GM12878 (cell line): ENCODE measurements around the gene KAZN. TPM values are rescaled to one million over a fixed set of nuclear protein-coding genes. Genes with fewer than 3 reads are reported as not detected.

Experiments used
- ATF3 ChIP-seq: IDR thresholded peaks from 2 replicates; pipeline ENCODE4 v1.6.1; 2011; ENCODE audit warnings: low read depth, mild to moderate bottlenecking, low read length, moderate library complexity, borderline replicate concordance; ENCODE audit errors: extremely low read depth
- CHD1 ChIP-seq: IDR thresholded peaks from 2 replicates; pipeline ENCODE4 v1.6.1; 2012; ENCODE audit warnings: low read depth, low read length, improper control_type of control experiment
- MAX ChIP-seq: IDR thresholded peaks from 2 replicates; pipeline ENCODE4 v1.6.1; 2012; ENCODE audit warnings: low read depth, low read length, improper control_type of control experiment
- MEF2A ChIP-seq: IDR thresholded peaks from 2 replicates; pipeline ENCODE4 v1.6.1; 2011; ENCODE audit warnings: low read depth, mild to moderate bottlenecking, low read length, moderate library complexity; ENCODE audit not compliant: insufficient read depth
- NFYA ChIP-seq: IDR thresholded peaks from 2 replicates; pipeline ENCODE4 v1.6.1; 2011; ENCODE audit warnings: low read depth, mild to moderate bottlenecking, low read length, improper control_type of control experiment, borderline replicate concordance
- PKNOX1 ChIP-seq: fragments of 450-650 bp; IDR thresholded peaks from 2 replicates; pipeline ENCODE4 v1.6.1; 2016; ENCODE audit warnings: mild to moderate bottlenecking
- RAD51 ChIP-seq: fragments of 450-650 bp; IDR thresholded peaks from 2 replicates; pipeline ENCODE4 v1.6.1; 2016; ENCODE audit warnings: moderate library complexity, mild to moderate bottlenecking, inconsistent platforms
- SKIL ChIP-seq: fragments of 450-650 bp; IDR thresholded peaks from 2 replicates; pipeline ENCODE4 v1.6.1; 2017; ENCODE audit warnings: mild to moderate bottlenecking, low read depth, inconsistent platforms; ENCODE audit not compliant: poor library complexity, severe bottlenecking
- STAT3 ChIP-seq: IDR thresholded peaks from 2 replicates; pipeline ENCODE4 v1.6.1; 2011; ENCODE audit warnings: low read depth, low read length, improper control_type of control experiment
- polyA plus RNA-seq, 11 experiments: library from polyadenylated mRNA; depleted of rRNA in 4 of 11; unstranded in 6 of 11; stranded (reverse) in 5 of 11; fragments of >200 nt; fragmentation: Nextera tagmentation in 4 of 11; fragmentation: Illumina TruSeq in 1 of 11; extraction: Ambion mirVana in 4 of 11; extraction: Trizol in 1 of 11; gene quantifications; 1 replicate in 1 of 11; 2 replicates in 10 of 11; pipeline versions ENCODE4 v1.2.1 to v1.2.3, GENCODE V29; 2011 to 2016; ENCODE audit warnings: inconsistent platforms in 2 of 11, missing spikeins in 2 of 11, low read depth in 1 of 11
- total RNA-seq, 4 experiments: library from RNA; depleted of rRNA in 3 of 4; stranded (reverse); fragments of >200 nt in 3 of 4; fragmentation: Illumina TruSeq in 1 of 4; extraction: Trizol in 1 of 4; gene quantifications; 2 replicates each; pipeline versions ENCODE4 v1.2.1 to v1.2.3, GENCODE V29; 2013 to 2021

KAZN gene
- total and polyA plus RNA-seq, 10 of the 15 experiments (the other 5 are each of a cell fraction or from before 2014, with no cell fraction given) = 0.72 to 4.0 (median 1.2) TPM

GRCh38 chr1:14568716-14569355 is 29.6 kb upstream of the KAZN start (continued):
- TF ChIP-seq RAD51 = no peak
- TF ChIP-seq PKNOX1 = no peak
- TF ChIP-seq CHD1 = no peak
- TF ChIP-seq MAX = no peak
- no peak for TF ChIP-seq NFYA
- no peak for TF ChIP-seq MEF2A
- TF ChIP-seq ATF3 = no peak
- no peak for TF ChIP-seq SKIL
- no peak for TF ChIP-seq STAT3
